ENCODE results near the gene GTPBP6.

GRCh38 chrX:340121-340520 is 21.5 kb upstream of the GTPBP6 start:
- TF ChIP-seq CTCF (IDR thresholded peaks at IDR 0.05; ENCODE audit: low read depth, low read length, poor library complexity, severe bottlenecking) (no peak), EZH2phosphoT487 (IDR thresholded peaks at IDR 0.05; ENCODE audit: borderline replicate concordance, low read length) (no peak)

Data from DOHH2 (cell line).